Measurements from ENCODE around the gene ARVCF.
"Not testable (repeated sequence)": the region's sequence is repeated elsewhere in the genome, so short reads cannot be mapped to it uniquely, and the experiment has no call there.

ARVCF gene

GRCh38 chr22:19941365-19942082, 75.1 kb downstream of the ARVCF start, which contains the start of the genes COMT and TXNRD2:
COMT (plus strand) TSS chr22:19941772; CDS start chr22:19962527, 20,755 bp downstream.
TXNRD2 (minus strand) TSS chr22:19941818; CDS start chr22:19941803, 15 bp downstream.
- H3K4me3 ChIP-seq = peak within 1 kb of the TSS; percentile 88
- TF ChIP-seq CTCF (IDR thresholded peaks at IDR 0.05) = no peak
- DNase-seq (ENCODE audit: low spot score) = no peak
- peak within 1 kb of the TSS; percentile 98 to 99 for H3K27ac ChIP-seq

- no peak for DNase-seq (ENCODE audit: low spot score)
- peak overlapping the region; percentile 98 to 99 for H3K27ac ChIP-seq
Observed at GRCh38 chr22:19940536-19941364, 75.9 kb downstream of the ARVCF start.

GRCh38 chr22:19937616-19938473, 78.8 kb downstream of the ARVCF start:
- H3K27ac ChIP-seq = no peak overlapping the region
- no peak for TF ChIP-seq CTCF (IDR thresholded peaks at IDR 0.05)
- H3K4me3 ChIP-seq = no peak overlapping the region
- no peak for DNase-seq (ENCODE audit: low spot score)

More at GRCh38 chr22:19940536-19941364, 75.9 kb downstream of the ARVCF start:
- peak overlapping the region; percentile 88 for H3K4me3 ChIP-seq
- TF ChIP-seq CTCF (IDR thresholded peaks at IDR 0.05) = no peak

GRCh38 chr22:19936513-19936912, 80.1 kb downstream of the ARVCF start:
- TF ChIP-seq CTCF (IDR thresholded peaks at IDR 0.05) = no peak
- no peak overlapping the region for H3K27ac ChIP-seq
- no peak for DNase-seq (ENCODE audit: low spot score)
- no peak overlapping the region for H3K4me3 ChIP-seq

GRCh38 chr22:19935123-19935718, 81.4 kb downstream of the ARVCF start:
- not testable (repeated sequence) for DNase-seq (ENCODE audit: low spot score); H3K4me3 ChIP-seq; H3K27ac ChIP-seq

- Histone ChIP-seq H3K27ac (no peak overlapping the region), H3K4me3 (no peak overlapping the region)
- no peak for DNase-seq (ENCODE audit: low spot score)
- TF ChIP-seq CTCF (IDR thresholded peaks at IDR 0.05) = no peak
Observed at GRCh38 chr22:19933341-19934241, 83.0 kb downstream of the ARVCF start.

Measured in coronary artery (tissue), 2 donors.